ENCODE measurements around the gene KCNA3.

KCNA3 gene

GRCh38 chr1:110674337-110675059 is at the start of gene KCNA3:
TSS of gene KCNA3 (minus strand) at chr1:110674940. CDS start at chr1:110674809, 131 bp downstream.
- DNase-seq (ENCODE audit: low spot score): peak; percentile 64

DNA sequence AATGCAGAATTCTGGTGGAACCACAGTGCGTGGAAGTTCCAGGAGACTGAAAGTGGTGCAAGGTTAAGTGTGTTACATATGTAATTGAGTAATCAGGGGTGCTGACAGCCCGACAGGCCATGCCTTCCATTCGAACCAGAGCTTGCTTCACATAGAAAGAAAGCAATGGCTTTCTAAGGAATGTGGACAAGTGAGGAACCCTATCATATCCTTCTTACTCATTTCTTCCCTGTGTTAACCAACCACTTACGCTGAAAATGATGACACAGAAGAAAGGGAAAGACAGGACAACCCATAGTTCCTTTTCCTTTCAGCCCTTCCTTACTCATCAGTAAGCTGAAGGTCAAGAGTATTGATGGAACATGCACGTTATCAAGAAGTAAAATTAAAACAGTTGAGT is 48.1 kb upstream of the KCNA3 start:
- no peak for DNase-seq (ENCODE audit: low spot score)

DNA sequence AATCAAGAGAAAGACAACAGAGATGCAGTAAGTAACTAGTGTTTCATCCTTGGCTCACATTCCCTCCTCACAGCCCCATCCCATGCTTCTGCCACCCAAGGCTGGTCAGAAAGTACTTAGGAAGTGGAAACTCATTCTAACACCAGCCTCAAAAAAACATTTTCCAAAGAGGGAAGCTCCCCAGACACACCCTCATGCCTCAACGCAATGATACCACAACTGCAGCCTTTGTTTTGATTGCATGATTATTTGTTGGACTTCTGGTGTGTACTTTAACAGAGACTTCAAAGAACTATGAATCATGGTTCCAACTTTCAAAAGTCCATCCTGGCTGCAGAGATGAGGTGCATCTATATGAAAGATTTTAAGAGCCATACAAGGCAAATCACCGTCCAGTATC is 45.2 kb upstream of the KCNA3 start:
- DNase-seq (ENCODE audit: low spot score): no peak

DNA sequence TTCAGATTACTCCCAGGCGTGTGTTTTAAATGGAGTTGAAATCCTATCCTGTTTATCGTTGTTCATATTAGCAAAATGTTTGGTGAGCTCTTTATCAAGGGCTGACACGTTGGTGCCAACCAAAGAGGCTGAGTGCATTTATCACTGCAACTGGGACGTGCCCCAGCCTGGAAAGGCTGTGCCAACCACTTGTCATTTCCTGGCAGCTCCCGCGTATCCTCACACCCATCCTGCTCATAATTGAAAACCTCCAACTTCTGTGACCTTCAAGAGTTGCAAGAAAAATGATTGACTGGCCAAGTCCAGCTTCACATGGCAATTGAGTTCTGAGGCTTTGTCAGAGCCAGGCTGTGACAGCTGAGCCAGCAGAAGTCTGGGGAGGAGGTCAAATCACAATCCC is 43.7 kb upstream of the KCNA3 start:
- DNase-seq (ENCODE audit: low spot score): no peak

GRCh38 chr1:110717179-110717578 is 42.4 kb upstream of the KCNA3 start:
- no peak for DNase-seq (ENCODE audit: low spot score)

DNA sequence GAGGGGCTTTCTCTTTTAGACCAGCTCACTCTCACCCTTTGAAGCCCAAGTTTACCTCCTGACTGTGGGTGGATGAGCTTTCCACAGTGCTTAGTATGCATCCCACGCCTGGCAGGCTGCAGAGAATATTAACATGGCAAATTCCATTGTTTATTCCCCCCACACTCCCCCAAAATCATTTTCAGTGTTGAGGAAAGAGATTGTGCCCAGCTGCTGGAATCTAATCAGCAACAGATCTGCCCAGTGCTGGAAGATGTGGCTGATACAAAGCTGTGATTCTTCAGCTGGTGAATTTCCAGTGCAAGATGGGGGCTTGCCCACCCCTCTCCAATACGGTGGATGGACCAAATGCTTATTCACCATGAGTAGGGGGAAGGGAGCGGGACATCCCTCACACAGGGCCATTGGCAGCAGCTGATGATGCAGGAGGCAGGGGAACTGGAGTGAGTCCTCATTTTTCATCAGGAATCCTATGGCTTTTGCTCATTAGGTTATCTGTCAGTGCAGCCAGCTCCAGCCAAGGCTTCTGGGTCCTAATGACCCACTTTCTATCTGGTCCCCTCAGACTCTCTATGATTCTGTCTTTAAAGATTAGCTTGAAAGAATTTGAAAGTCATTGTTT is 39.7 kb upstream of the KCNA3 start:
- DNase-seq (ENCODE audit: low spot score): no peak

DNA sequence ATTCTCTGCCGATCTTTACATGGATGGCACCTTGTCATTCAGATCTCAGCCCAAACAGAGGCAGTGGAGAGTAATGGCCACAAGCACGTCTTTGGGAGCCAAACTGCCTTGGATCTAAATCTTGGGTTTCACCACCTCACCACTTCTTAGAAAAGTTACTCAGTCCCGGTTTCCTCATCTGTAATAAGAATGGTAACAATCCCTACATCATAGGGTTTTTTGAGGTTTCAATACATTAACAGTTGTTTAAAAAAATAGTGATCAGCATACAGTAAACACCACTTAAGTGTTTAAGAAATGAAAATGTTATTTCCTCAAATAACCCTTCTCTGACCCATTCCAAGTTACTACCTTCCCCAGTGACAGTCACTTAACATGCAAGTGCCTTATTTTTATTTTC is 38.5 kb upstream of the KCNA3 start:
- DNase-seq (ENCODE audit: low spot score): no peak

DNA sequence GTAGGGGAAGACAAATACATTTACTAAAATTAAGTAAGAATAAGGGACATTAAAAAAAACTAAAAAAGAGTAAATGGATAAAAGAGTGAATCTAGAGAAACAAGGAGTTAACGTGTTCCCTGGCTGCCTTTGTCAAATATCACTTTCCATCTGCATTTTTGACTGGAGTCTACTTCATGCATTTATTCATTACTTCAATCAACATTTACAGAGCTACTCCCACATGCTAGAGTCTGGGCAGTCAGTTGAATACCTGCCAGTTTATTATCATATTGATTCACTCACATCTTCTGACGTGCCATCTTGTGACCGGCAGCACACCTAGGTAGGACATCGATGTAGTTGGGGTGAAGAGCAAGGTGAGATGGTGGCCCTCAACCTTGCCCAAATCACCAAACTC is 35.6 kb upstream of the KCNA3 start:
- no peak for DNase-seq (ENCODE audit: low spot score)

DNA sequence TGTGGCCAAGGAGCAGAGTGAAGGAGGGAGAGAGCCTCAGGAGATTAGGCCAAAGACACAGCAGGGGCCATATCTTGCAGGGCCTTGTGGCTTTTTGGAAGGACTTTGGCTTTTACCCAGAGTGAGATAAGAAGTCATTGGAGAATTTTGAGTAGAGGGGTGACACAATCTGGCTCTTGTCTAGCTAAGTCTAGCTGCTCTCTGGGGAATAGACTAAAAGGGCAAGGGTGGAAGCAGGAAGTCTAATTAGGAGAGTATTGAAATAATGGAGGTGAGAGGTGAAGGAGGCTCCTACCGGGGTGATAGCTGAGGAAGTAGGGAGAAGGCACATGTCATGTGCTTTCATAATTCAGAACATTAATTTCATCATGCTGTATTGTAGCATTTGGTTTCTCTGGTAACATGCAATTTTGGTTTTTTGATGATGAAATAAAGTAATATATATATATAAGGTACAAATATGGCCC is 34.3 kb upstream of the KCNA3 start:
- no peak for DNase-seq (ENCODE audit: low spot score)

- no peak for DNase-seq (ENCODE audit: low spot score)
These were observed 32.5 kb upstream of the KCNA3 start for GRCh38 chr1:110707232-110707631.

DNA sequence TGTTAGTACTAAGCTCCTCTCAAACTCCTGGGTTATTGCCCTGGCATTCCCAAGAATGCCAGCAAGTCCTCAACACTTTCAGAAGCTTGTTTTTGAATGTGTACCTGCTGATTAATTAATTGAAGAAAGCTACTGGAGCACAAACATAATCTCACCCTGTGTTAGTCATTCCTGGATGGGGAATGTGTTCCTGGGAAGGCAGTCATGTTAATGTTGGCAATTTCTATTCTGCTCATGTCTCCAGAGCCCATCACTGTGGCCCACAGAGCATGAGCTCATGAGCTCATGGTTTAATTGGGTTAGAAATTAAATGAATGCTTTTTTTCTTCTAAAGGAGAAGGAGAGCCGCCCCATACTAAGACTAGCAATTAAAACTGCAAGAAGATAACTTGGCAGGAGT is 31.9 kb upstream of the KCNA3 start:
- DNase-seq (ENCODE audit: low spot score): no peak

GRCh38 chr1:110702260-110702659 is 27.5 kb upstream of the KCNA3 start:
- DNase-seq (ENCODE audit: low spot score): no peak

- DNase-seq (ENCODE audit: low spot score): no peak
These were observed 26.0 kb upstream of the KCNA3 start for GRCh38 chr1:110700767-110701166.

- DNase-seq (ENCODE audit: low spot score): no peak
These were observed 22.9 kb upstream of the KCNA3 start for GRCh38 chr1:110697606-110698005.

GRCh38 chr1:110696818-110697217 is 22.1 kb upstream of the KCNA3 start:
- DNase-seq (ENCODE audit: low spot score): no peak

DNA sequence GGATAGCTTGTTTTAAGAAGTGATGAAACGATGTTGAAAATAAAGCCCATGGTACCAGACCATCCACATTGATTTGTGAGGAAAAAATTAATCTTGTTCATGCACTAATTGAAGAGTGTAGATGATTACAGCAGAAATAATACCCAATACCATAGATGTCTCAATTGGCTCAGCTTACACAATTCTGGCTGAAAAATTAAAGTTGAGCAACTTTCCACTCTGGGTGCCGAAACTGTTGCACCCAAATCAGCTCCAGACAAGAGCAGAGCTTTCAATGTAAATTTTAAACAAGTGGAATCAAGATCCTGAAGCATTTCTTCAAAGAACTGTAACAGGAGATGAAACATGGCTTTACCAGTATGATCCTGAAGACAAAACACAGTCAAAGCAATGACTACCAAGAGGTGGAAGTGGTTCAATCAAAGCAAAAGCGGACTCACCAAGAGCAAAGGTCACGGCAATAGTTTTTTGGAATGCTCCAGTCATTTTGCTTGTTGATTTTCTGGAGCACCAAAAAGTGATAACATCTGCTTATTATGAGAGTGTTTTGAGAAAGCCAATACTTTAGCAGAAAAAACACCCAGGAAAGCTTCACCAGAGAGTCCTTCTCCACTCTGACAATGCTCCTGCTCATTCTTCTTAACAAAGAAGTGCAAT is 16.1 kb upstream of the KCNA3 start:
- no peak for DNase-seq (ENCODE audit: low spot score)

DNA sequence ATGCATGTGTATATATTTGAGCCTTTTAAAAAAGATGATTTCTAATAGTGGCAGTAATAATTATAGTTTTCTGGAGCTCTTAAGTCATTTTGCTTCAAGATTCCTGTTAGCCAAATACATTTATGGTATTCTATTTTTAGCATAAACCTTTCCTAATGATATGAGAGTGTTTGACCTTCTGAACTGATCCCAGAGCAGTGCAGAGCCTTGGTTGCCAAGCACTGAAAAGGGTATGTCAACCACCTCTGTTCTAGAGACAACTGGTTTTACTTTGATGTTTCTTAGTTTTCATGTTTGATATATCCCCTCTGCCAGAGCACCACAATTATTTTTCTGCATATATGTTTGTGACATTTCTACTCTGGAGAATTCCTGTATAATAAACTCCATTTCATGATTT is 15.1 kb upstream of the KCNA3 start:
- DNase-seq (ENCODE audit: low spot score): no peak

DNA sequence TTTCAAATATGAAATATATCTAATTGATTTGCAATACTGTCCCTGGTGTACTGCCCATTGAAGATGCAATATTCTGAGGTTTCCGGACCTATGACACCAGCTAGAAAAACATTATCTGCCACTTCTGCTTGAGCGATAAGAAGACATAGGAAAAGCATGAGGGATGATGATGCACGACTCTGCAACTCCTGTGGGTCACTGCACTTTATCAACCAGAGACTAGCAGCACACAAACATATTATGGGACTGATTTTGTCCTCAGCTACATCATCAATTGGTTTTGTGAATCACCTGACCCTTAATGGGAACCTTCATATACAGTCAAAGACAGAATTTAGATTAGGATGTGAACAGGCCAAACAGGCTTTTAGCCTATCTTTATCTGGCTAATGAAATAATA is 13.8 kb upstream of the KCNA3 start:
- DNase-seq (ENCODE audit: low spot score): no peak

DNA sequence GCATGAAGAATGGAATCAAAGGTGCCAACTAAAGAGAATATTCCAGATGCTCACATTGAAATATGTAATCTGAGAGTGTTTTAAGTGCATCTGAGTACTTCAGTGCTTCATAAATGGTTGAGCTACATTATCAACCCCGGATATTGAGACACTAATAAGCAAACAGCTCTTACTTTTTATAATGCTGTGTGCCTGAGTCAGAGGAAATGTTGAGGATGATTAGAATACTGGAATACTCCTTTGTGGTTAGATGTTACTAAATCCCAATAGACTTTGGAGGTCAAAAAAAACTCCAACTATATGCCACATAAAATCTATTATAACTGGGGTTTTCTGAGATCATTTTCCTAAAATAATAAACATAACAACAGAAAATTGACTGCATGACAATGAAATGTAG is 12.5 kb upstream of the KCNA3 start:
- DNase-seq (ENCODE audit: low spot score): no peak

DNA sequence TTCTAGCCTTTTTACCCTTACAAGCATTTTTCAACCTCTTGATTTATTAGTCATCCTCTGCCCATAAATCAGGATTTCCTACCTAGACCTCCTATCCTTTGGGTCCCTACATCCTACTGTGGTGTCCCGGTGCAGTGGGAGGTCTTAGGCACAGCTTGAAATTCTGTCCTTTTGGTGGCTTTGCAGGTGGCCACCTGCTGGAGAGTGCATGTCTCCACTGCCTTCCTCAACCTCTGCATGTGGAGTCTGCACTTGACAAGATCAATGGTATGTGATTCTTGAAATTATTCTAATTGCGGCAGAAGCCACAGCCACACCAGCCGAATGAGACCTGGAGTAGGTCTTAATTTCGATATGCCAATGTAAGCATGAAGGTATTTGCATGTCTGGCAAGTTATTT is 11.4 kb upstream of the KCNA3 start:
- peak; percentile 39 for DNase-seq (ENCODE audit: low spot score)

DNA sequence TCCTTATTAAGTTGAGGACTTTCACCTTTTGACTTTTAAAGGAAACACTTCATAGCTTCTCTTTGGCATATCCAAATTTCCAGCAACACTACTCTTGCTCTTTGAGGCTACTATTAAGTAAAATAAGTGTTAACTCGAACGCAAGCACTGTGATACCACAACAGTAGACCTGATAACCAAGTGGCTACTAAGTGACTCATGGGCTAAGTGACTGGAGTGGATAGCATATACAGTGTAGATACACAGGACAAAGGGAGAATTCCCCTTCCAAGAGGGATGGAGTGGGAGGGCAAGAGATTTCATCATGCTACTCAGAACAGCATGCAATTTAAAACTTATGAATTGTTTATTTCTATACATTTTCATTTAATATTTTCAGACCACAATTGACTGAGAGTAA is 9.8 kb upstream of the KCNA3 start:
- DNase-seq (ENCODE audit: low spot score): no peak

DNA sequence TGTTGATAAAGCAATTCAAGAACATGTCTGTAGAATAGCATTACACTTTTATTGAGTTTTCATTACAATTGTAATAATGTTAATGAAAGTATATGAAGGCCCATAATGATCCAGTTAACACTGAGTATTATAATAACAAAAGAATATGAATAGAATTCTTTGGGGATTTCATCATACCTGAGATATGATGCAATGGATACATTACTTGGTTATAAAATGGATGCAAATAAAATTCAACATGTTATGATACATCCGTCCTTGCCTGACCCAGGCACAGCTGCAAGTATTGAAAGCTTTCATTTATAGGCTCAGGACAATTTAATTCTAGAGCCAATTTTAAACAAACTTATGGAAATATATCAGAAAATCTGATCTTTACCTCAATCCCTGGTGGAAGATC is 8.2 kb upstream of the KCNA3 start:
- DNase-seq (ENCODE audit: low spot score): no peak

DNA sequence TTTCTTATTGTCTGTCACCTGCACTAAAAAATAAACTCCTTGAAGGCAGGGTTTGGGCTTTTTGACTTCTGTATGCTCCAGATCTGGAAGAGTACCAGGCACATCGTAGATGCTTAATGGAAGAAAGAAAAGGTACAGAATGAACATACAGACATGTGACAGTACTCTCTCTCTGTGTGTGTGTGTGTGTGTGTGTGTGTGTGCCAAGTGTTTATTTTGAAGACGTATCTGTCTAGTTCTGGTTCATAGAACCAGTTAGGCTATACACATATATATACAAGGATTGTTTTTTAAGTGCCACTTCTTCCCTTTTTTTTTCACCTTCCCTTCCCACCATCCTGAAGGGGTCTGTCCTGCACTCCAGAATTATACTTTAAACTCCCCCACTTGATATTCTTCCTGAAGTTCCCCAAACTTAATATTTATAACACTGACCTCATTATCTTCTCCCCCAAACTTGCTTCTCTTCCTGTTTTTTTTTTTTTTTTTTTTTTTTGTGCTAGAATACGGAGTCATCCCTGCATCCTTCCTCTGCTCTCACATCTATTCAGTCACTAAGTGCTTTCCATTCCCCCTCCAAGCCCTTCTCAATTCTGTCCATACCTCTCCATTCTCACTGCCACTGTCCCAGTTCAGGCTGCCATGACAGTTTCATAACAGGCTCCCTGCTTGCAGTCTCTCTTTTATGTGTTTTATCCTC is 5.4 kb upstream of the KCNA3 start:
- no peak for DNase-seq (ENCODE audit: low spot score)

Measured in CD4-positive, alpha-beta T cell treated with Interleukin-6 at 100 ng/mL for 8 hours (primary cell).